Coronary artery (tissue), 2 donors: Measurements from ENCODE around the gene ZNF808.
"Not testable (repeated sequence)": the region's sequence is repeated elsewhere in the genome, so short reads cannot be mapped to it uniquely, and the experiment has no call there.

Source experiments
- DNase-seq: peaks from one replicate; pipeline ENCODE4 v3.0.0-alpha.2; 2017; ENCODE audit warnings: low spot score
- H3K27ac ChIP-seq, 2 donors: fragments of 200-600 bp; sonication (generic); one replicate each; pipeline ENCODE4 v1.5.1; 2016 to 2019
- H3K4me3 ChIP-seq: fragments of 200-600 bp; sonication (generic); 2 replicates; pipeline ENCODE4 v1.5.1; 2016; ENCODE audit warnings: mild to moderate bottlenecking, moderate library complexity
- TF ChIP-seq, protein P1 (sequence below): fragments of 200-600 bp; sonication (generic); IDR thresholded peaks from one replicate; pipeline ENCODE4 v1.5.1; 2019; ENCODE audit warnings: antibody characterized with exemption

ZNF808 gene

DNA sequence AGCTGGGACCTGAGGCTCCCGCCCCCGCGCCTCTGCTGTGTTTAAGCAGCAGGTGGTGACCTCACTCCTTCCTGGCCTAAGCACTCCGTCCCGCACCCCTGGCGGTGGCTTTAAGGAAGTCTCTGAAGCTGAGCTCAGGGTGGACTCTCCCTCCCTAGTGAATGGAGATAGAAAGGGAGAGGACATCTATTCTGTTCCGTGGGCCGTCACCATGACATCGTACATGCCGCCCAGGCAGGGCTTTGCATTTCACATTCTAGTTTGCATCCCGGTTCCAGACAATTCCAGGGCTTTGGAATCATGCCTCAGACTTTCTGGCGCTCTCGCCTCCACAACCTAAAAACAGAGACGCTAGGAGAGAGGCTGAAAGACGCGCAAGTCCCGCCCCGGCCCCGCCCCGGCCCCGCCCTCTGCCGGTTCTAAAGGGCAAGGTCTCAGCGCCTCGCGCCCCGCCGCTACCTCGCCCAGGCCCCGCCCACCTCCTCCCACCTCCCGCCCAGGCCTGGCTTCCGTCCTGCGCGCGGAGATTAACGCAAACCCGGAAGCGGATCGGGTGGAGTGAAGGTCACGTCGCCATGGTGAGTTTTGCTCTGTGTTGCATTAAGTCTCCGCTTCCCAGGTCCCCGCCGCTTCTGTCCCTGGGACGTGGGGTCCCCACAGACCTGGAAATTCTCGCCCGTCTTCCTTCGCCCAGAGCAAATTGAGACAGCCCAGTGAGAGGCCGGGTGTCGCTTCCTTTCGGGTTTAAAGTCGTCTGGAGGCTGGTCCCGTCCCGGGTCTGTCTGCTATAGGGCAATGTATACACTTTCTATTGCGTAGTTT, at the start of gene ZNF808:
Gene ZNF808 (plus strand): TSS at position 535 of the 822 bp plus-strand sequence. CDS start 15,617 bp downstream, outside the sequence.
- TF ChIP-seq, protein P1, sequence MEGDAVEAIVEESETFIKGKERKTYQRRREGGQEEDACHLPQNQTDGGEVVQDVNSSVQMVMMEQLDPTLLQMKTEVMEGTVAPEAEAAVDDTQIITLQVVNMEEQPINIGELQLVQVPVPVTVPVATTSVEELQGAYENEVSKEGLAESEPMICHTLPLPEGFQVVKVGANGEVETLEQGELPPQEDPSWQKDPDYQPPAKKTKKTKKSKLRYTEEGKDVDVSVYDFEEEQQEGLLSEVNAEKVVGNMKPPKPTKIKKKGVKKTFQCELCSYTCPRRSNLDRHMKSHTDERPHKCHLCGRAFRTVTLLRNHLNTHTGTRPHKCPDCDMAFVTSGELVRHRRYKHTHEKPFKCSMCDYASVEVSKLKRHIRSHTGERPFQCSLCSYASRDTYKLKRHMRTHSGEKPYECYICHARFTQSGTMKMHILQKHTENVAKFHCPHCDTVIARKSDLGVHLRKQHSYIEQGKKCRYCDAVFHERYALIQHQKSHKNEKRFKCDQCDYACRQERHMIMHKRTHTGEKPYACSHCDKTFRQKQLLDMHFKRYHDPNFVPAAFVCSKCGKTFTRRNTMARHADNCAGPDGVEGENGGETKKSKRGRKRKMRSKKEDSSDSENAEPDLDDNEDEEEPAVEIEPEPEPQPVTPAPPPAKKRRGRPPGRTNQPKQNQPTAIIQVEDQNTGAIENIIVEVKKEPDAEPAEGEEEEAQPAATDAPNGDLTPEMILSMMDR: peak; percentile 59
- Histone ChIP-seq H3K4me3 (peak within 1 kb of the TSS; percentile 93), H3K27ac (peak within 1 kb of the TSS; percentile 82 to 93)
- peak; percentile 97 for DNase-seq

GRCh38 chr19:52484111-52484743, 43.2 kb upstream of the ZNF808 start:
- H3K27ac ChIP-seq, H3K4me3 ChIP-seq, DNase-seq: not testable (repeated sequence)

DNA sequence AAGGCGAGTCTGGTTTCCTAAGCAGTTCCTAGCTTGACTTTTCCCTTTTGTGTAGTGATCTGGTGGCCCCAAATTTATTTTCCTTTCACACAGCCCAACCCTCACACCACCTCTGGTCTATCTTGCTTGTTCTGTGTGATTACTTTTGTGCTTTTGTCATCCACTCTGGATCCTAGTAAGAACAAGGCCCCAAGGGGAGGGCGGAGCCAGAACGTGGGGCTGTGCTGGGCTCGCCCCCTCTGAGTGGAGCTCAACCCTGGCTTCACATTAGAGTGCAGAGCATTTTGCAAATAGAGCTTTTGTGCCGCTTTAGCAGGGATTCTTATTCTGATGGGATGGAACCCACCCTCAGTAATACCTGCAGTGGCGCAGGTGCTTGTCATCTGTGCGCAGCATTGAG, 42.4 kb upstream of the ZNF808 start:
- not testable (repeated sequence) for DNase-seq, H3K4me3 ChIP-seq, H3K27ac ChIP-seq

GRCh38 chr19:52485561-52486240, 41.8 kb upstream of the ZNF808 start:
- not testable (repeated sequence) for H3K4me3 ChIP-seq, H3K27ac ChIP-seq, DNase-seq

- Histone ChIP-seq H3K4me3 (peak overlapping the region; percentile 59), H3K27ac (no peak overlapping the region)
- DNase-seq: no peak
- TF ChIP-seq, protein P1: no peak
Measured at GRCh38 chr19:52492201-52492993, 35.1 kb upstream of the ZNF808 start.

- TF ChIP-seq, protein P1: no peak
- no peak for DNase-seq
- H3K4me3 ChIP-seq: peak overlapping the region; percentile 59
- H3K27ac ChIP-seq: no peak overlapping the region
Measured at GRCh38 chr19:52492994-52493470, 34.4 kb upstream of the ZNF808 start.

DNA sequence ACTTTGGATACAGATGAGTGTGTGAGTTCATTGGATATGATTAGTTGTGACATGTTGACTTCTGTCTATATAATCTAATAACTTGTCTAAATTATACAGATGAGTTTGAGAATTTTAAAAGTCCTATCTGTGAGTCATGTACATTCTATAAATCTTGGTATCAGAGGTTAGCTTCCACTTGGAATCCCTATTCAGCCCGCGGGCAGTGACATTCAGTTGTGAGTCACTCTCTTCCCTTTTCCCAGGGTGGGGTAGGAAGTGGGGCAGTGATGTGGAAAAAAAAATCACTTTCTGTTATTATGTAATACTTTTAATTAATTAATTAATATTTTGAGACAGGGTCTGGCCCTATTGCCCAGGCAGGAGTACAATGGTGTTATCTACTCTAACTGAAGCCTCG, 33.0 kb upstream of the ZNF808 start:
- no peak overlapping the region for H3K27ac ChIP-seq
- TF ChIP-seq, protein P1: no peak
- DNase-seq: no peak
- no peak overlapping the region for H3K4me3 ChIP-seq

- H3K4me3 ChIP-seq: no peak overlapping the region
- TF ChIP-seq, protein P1: no peak
- no peak for DNase-seq
- H3K27ac ChIP-seq: no peak overlapping the region
Measured at GRCh38 chr19:52498571-52498970, 28.9 kb upstream of the ZNF808 start.

DNA sequence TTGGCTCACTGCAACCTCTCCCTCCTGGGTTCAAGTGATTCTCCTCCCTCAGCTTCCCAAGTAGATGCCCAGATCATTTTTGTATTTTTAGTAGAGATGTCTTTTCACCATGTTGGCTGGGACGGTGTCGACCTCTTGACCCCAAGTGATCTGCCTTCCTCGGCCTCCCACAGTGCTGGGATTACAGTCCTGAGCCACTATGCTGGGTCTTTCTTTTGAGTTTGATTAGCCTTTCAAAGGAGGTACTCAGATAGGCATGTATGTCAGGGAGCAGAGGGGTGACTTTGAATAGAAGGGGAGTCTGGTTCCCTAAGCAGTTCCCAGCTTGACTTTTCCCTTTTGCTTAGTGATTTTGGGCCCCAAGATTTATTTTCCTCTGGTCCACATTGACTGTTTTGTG, 27.0 kb upstream of the ZNF808 start:
- DNase-seq, H3K27ac ChIP-seq, H3K4me3 ChIP-seq: not testable (repeated sequence)

DNA sequence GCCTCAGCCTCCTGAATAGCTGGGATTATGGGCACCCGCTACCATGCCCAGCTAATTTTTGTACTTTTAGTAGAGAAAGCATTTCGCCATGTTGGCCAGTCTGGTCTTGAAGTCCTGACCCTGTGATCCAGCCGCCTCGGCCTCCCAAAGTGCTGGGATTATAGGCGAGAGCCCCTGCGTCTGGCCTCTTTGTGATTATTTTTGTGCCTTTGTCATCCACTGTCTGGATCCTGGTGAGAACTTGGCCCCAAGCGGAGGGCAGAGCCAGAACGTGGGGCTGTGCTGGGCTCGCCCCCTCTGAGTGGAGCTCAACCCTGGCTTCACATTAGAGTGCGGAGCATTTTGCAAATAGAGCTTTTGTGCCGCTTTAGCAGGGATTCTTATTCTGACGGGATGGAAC, 26.5 kb upstream of the ZNF808 start:
- not testable (repeated sequence) for DNase-seq, H3K27ac ChIP-seq, H3K4me3 ChIP-seq
